Aorta (tissue), 5 donors: ENCODE measurements around the gene NEK6. TPM values are rescaled to one million over a fixed set of nuclear protein-coding genes. Genes with fewer than 3 reads are reported as not detected.

Experiments
- ATAC-seq: fragments of 200-7000 bp; cut with Tn5 transposase; one replicate; pipeline ENCODE4 v1.9.1; 2022; ENCODE audit warnings: moderate library complexity; ENCODE audit not compliant: low FRiP score
- DNase-seq, 2 donors: peaks; one replicate each; pipeline ENCODE4 v3.0.0-alpha.2; 2020
- H3K27ac ChIP-seq, 2 donors: one replicate each; pipeline ENCODE4 v1.5.1; 2013; ENCODE audit warnings: low read length in 2 of 2, mild to moderate bottlenecking in 2 of 2, moderate library complexity in 2 of 2, control low read depth in 1 of 2, inconsistent platforms in 1 of 2, low read depth in 1 of 2
- H3K27me3 ChIP-seq, 2 donors: one replicate each; pipeline ENCODE4 v1.6.1; 2013; ENCODE audit warnings: control low read depth in 1 of 2, low read length in 1 of 2, mild to moderate bottlenecking in 1 of 2, moderate library complexity in 1 of 2; ENCODE audit not compliant: insufficient read depth in 2 of 2, control insufficient read depth in 1 of 2
- H3K36me3 ChIP-seq, 2 donors: one replicate each; pipeline ENCODE4 v1.6.1; 2013; ENCODE audit warnings: control low read depth in 1 of 2, low read length in 1 of 2, mild to moderate bottlenecking in 1 of 2; ENCODE audit not compliant: insufficient read depth in 2 of 2, control insufficient read depth in 1 of 2
- H3K4me1 ChIP-seq, 2 donors: one replicate each; pipeline ENCODE4 v1.6.1; 2013; ENCODE audit warnings: low read length in 2 of 2, control low read depth in 1 of 2, mild to moderate bottlenecking in 1 of 2, moderate library complexity in 1 of 2; ENCODE audit not compliant: insufficient read depth in 2 of 2, control insufficient read depth in 1 of 2
- H3K4me3 ChIP-seq, 2 donors: one replicate each; pipeline ENCODE4 v1.5.1; 2013; ENCODE audit warnings: low read length in 2 of 2, control low read depth in 1 of 2, mild to moderate bottlenecking in 1 of 2
- H3K9me3 ChIP-seq: one replicate; pipeline ENCODE4 v1.6.1; 2013; ENCODE audit warnings: mild to moderate bottlenecking, low read length; ENCODE audit not compliant: control insufficient read depth
- WGBS, 2 donors: extraction: QIAGEN DNeasy Blood & Tissue Kit; methylation state at CpG; one replicate each; pipeline ENCODE4 v1.1.7; 2013; 5-methylcytosine and 5-hydroxymethylcytosine counted together
- intact Hi-C, 2 donors: fragments of 100-400 bp; cut with DNase I; formaldehyde crosslinking; loops; one replicate each; pipeline versions ENCODE4 v1.14.2 to v1.15.0; 2022
- polyA plus RNA-seq, 2 donors: library from polyadenylated mRNA; stranded (reverse); fragments of 200-250 nt; gene quantifications; one replicate each; pipeline ENCODE4 v1.2.3, GENCODE V29; 2013
- total RNA-seq, 2 donors: library from RNA; stranded (reverse); fragmentation: NEBNext Ultra II Directional; extraction: Animal tissue kit (Norgen Biotek cat#: 25700); gene quantifications; one replicate each; pipeline ENCODE4 v1.2.1, GENCODE V29; 2021
- donor health status: healthy with polysubstance abuse.
- donor health status: Bipolar disorder and iron deficiency.
- donor health status: DM: no; HTN: no; CAD: no.
- donor health status: DM: no; HTN: no; CAD: no.
- donor health status: DM: yes; HTN: yes; CAD: no.

NEK6 gene
- total and polyA plus RNA-seq, 4 donors: 8.2 to 72.8 (median 37.0) TPM

DNA sequence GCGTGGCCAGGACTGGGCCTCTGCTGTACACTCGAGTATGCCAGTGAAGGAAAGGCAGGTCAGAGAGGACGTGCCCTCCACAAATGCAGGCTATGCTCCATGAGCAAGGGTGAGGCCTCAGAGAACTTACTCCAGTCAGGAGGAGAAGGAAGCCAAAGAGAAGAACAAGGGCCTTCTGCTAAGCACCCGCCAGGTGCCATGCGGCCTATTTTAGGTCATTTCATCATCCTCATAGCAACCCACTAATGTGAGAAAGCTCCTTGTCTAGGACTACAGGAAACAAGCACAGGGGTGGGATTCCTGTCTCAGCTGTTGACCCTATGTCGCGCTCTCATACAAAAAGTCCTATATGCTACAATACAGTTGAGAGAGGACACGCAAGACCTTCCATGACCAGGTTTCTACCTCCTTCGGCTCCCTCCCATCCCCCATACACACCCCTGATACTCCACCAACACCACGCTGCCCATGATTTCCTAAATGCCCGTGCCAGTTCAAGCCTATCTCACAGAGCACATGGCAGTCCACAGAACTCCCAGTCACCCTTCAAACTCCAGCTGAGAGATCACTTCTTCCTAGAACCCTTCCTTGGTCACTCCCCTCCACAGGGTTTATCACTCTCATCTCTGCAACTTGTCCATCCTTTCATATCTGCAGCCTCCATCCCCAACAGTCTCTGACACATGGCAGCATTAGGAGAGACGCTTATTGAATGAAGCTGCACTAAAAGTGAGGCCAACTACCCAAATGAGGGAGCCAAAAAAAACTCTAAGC is 130.7 kb downstream of the NEK6 start:
- ATAC-seq: no peak
- Histone ChIP-seq H3K4me1 (no peaks in the 10 kb centered on the region), H3K4me3 (no peak overlapping the region), H3K27ac (no peak overlapping the region), H3K9me3 (no peaks in the 10 kb centered on the region), H3K36me3 (peaks cover 0 to 6% of the 10 kb centered on the region in 2 donors), H3K27me3 (no peaks in the 10 kb centered on the region)
- WGBS, 2 donors: 88 to 90% methylated on average over 12 of the region's 12 CpGs
- DNase-seq: no peak
- intact Hi-C loops: no loop called here

DNA sequence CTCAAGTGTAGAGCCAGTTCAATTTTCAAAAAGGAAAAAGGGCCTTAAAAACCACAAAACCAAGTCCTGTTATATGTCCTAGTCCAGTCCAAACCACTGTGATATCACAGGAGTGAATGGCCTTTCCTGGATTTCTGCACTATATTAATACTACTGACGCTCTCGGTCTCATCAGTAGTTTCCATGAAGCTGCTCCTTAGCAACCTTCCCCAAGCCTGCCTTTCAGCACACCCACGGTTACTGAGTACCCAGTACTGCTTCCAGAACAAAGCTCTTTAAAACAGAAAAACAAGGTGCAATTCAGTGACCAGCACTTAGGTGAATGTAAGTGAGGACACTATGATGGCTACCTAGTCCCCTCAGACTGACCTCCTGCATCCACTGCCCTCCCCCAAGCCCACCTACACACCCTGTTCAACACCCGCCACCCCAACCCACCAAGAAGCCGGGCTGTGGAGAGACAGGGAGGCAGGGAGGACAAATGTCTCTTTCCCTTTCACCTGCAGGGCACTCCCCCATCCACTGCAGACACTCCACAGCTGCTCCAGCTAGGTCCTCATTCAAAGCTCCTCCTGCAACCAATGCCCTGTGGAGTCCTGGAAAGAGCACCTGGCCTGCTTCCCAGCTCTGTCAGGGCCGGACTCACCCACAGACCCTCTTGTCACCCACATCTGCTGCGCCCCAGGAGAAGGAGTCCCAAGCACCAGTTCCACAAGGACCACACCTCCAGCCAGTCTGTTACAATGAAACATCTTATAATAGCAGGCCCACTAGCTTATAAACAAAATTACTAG is 131.6 kb downstream of the NEK6 start:
- H3K9me3 ChIP-seq: no peaks in the 10 kb centered on the region
- intact Hi-C loops: no loop called here
- WGBS, 2 donors: 73 to 76% methylated on average over 7 of the region's 7 CpGs
- no peak overlapping the region for H3K4me3 ChIP-seq
- no peaks in the 10 kb centered on the region for H3K4me1 ChIP-seq
- no peak for DNase-seq
- no peaks in the 10 kb centered on the region for H3K27me3 ChIP-seq
- no peak for ATAC-seq
- no peaks in the 10 kb centered on the region for H3K36me3 ChIP-seq
- no peak overlapping the region for H3K27ac ChIP-seq

DNA sequence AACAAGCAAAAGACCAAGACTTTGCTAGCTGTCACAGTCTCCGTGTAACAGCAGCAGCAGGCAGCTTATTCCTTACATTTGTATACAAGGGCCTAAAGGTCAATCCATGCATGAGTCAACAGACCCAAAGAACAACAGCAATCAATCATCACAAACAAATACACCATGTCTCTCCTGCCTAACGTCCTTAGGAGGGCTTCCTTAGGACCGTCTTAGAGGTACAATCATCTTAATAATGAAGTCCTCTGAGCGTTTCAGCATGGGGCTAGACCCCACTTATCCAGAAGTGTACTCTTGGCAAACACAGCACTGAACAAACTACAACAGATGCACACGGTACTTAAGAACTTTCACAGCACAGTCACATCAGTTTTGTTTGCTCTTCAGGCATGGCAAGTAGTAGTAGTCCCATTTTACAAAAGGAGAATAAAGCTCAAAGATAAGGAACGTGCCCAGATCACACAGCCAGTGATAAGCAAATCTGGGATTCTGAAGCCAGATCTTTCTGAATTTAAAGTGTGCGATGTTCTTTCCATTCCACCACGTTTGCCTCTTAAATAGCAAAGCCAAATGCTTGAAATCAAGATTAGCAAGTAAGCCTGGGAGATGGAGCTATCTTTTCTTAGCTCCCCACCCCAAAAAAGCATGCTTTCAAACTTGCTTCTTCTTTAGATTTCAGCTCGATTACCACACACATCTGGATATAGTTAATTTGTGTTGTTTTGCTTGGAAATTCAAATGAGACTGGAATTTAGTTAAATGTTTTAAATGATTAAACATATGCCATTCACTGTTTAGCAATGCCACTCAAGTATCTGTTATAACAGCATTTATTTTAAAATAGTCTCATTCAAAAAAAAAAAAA is 133.3 kb downstream of the NEK6 start:
- Histone ChIP-seq H3K9me3 (no peaks in the 10 kb centered on the region), H3K27ac (no peak overlapping the region), H3K36me3 (no peaks in the 10 kb centered on the region), H3K4me1 (no peaks in the 10 kb centered on the region), H3K27me3 (no peaks in the 10 kb centered on the region), H3K4me3 (no peak overlapping the region)
- DNase-seq: no peak
- 49 to 53% methylated on average over 9 of the region's 9 CpGs for WGBS, 2 donors
- ATAC-seq: no peak
- intact Hi-C loops: no loop called here

DNA sequence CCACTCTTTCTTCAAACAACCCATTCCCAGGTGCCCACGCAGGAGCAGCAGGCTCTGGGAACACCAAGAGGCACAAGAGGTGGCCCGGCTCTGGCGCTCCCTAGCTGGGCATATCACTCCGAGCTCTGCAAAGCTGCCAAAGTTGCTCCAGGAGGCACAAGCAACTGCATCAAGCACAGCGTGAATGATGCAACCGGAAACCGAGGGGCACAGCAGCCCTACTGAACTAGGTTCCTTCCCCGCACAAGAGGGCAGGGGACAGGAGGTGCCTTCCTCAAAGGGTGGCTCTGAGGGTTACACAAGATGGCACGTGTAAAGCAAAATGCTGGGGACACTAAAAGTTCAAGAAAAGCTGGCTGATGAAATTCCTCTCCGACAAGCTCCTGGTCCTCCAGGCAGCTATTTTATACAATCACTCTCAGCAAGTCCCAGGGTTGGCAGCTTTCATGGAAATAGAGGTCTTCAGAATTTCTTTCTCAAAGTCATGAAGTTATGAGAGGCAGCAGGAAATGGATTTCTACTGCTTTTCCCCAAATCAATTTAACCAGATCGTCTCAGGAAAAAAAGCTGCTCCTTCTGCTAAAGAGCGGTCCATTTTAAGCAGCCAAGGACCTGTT is 134.6 kb downstream of the NEK6 start:
- Histone ChIP-seq H3K27ac (no peak overlapping the region), H3K36me3 (no peaks in the 10 kb centered on the region), H3K27me3 (no peaks in the 10 kb centered on the region), H3K9me3 (no peaks in the 10 kb centered on the region), H3K4me3 (no peak overlapping the region), H3K4me1 (no peaks in the 10 kb centered on the region)
- WGBS, 2 donors: 72% methylated on average over 12 of the region's 12 CpGs
- ATAC-seq (peak; percentile 33), DNase-seq (peak in 1 of 2 donors; percentile 49)
- intact Hi-C loops: no loop called here

DNA sequence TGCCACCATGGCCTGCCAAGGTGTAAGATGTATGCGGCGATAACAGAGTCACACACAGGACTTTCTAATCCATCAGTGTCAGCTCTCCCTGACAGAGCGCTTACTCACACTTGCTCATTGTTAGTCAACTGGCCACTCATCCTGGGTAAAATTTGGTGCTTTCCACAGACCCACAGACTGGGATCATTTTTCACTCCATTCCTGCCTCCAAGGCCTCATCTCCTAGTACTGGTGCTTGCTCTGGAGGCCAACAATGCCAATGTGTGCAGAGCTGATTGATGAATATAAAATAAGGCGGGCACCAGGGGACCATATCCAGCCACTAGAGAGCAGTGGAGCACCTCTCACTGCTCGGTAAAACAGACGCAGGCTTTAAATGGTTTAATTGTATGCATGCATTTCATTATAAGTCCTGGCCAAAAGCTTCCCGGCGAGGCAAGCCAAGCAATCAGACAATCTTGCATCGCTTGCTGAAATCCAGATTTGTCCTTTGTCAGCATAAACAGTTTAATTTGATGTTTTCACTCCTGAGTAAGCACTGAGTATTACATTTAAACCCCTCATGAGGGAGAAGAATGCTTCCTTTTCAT is 135.2 kb downstream of the NEK6 start:
- no peak for DNase-seq

DNA sequence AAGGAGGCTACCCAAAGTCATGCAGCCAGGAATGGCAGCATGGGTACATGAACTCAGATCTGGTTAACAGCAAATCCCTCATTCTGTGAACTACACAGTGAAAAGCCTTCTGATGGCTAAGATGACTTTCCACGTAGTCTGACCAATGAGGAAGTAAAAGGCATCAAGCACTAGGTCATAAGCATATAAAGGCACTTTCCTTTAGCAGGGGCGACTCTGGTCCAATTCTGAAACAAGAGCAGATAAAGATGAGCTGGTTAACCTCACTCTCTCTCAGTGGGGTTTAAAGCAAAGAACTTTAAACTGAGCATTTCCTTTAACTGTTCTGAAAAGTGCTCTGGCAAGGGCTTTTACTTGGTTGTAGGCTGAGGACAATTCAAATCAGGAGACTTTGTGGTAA is 136.4 kb downstream of the NEK6 start:
- no peaks in the 10 kb centered on the region for H3K36me3 ChIP-seq
- no peak for ATAC-seq
- intact Hi-C loops: no loop called here
- 79 to 83% methylated on average over 2 of the region's 2 CpGs for WGBS, 2 donors
- no peak overlapping the region for H3K4me3 ChIP-seq
- no peaks in the 10 kb centered on the region for H3K9me3 ChIP-seq
- H3K4me1 ChIP-seq: no peaks in the 10 kb centered on the region
- no peak overlapping the region for H3K27ac ChIP-seq
- no peak for DNase-seq
- H3K27me3 ChIP-seq: no peaks in the 10 kb centered on the region

More for the DNA sequence above, 135.2 kb downstream of the NEK6 start:
- no peaks in the 10 kb centered on the region for H3K9me3 ChIP-seq
- H3K4me1 ChIP-seq: no peaks in the 10 kb centered on the region
- H3K27ac ChIP-seq: no peak overlapping the region
- 59 to 63% methylated on average over 9 of the region's 9 CpGs for WGBS, 2 donors
- no peak for ATAC-seq
- no peaks in the 10 kb centered on the region for H3K36me3 ChIP-seq
- H3K4me3 ChIP-seq: no peak overlapping the region
- H3K27me3 ChIP-seq: no peaks in the 10 kb centered on the region
- intact Hi-C loops: no loop called here

DNA sequence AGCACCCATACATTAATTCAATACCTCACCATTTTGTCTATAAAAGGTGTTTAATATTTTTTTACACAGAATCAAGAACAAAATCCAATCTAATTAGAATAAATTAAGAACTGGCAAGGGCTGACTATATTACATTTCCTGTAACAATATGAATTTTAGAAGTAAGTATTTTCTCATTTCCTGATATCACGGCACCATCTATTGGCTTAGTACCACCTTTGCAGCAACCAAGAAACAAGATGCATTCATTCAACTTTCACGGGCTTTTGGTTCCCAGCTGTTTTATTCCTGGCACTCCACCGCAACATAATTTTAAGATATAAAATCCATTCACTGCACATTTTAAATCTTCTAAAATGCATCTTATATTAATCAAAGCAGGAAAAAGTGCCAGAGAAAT is 136.8 kb downstream of the NEK6 start:
- WGBS, 2 donors: 85 to 94% methylated on average over 3 of the region's 3 CpGs
- no peak overlapping the region for H3K4me3 ChIP-seq

DNA sequence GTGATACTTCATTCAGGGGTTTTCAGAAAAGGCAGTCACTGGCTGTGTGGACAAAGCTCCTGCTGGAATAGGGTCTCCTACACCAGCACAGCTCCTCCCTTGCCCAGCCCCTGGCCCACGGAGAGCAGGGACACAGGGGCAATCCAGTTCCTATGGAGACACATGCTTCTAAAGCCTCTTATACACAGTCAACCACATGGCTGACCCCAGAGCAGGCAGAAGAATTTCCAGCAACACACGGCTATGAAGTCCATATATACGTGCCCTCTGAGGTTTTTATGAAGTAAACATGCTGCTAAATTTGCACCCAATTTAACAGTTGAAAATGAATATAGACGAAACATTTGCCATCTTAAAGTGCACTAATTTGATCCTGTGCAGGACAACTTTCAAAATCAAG is 138.1 kb downstream of the NEK6 start:
- no peaks in the 10 kb centered on the region for H3K36me3 ChIP-seq
- H3K9me3 ChIP-seq: no peaks in the 10 kb centered on the region
- H3K27ac ChIP-seq: no peak overlapping the region
- no peak overlapping the region for H3K4me3 ChIP-seq
- no peak for DNase-seq
- intact Hi-C loops: no loop called here
- WGBS, 2 donors: 81 to 82% methylated on average over 4 of the region's 4 CpGs
- H3K27me3 ChIP-seq: no peaks in the 10 kb centered on the region
- no peaks in the 10 kb centered on the region for H3K4me1 ChIP-seq
- ATAC-seq: no peak

More for the DNA sequence above, 136.8 kb downstream of the NEK6 start:
- no peak for DNase-seq
- H3K36me3 ChIP-seq: no peaks in the 10 kb centered on the region
- no peaks in the 10 kb centered on the region for H3K9me3 ChIP-seq
- no peak for ATAC-seq
- intact Hi-C loops: no loop called here
- H3K27ac ChIP-seq: no peak overlapping the region
- no peaks in the 10 kb centered on the region for H3K27me3 ChIP-seq
- H3K4me1 ChIP-seq: no peaks in the 10 kb centered on the region
